ENCODE measurements around the gene RAB9A. TPM values are rescaled to one million over a fixed set of nuclear protein-coding genes. Genes with fewer than 3 reads are reported as not detected.
"Not testable (repeated sequence)": the region's sequence is repeated elsewhere in the genome, so short reads cannot be mapped to it uniquely, and the experiment has no call there.

Gene RAB9A
- polyA plus RNA-seq, 3 donors = 17.9 to 38.1 (median 30.8) TPM

- H3K27ac ChIP-seq (ENCODE audit: low read depth in 1 of 2, low read length in 2 of 2) = no peak overlapping the region
- no peak overlapping the region for H3K4me3 ChIP-seq (replicated peaks in 1 of 3; ENCODE audit: low read depth in 2 of 3, low read length in 3 of 3)
- Mint-ChIP-seq H3K9me3 (peaks cover 0 to 10% (median 6%) of the 10 kb centered on the region in 7 donors), H3K36me3 (peaks cover 13 to 29% of the 10 kb centered on the region in 2 donors), H3K4me3 (no peak overlapping the region), H3K27ac (peak overlapping the region in 1 of 7 donors; percentile 1), H3K4me1 (peaks cover 13% of the 10 kb centered on the region), H3K27me3 (ENCODE audit: low read depth in 3 of 3) (peaks cover 0 to 4% (median 0%) of the 10 kb centered on the region in 3 donors)
- no peak overlapping the region for H3K4me2 ChIP-seq (replicated peaks; ENCODE audit: extremely low read depth, low read length, poor library complexity, severe bottlenecking)
- DNase-seq = no peak
- no peak overlapping the region for H2AFZ ChIP-seq (ENCODE audit: insufficient read depth, low read depth, low read length, poor library complexity, severe bottlenecking)
- no CpG with 5 or more reads among the region's 7 CpGs for WGBS (ENCODE audit: insufficient coverage)
- H3K4me1 ChIP-seq (ENCODE audit: control insufficient read depth in 1 of 2, insufficient read depth in 2 of 2, low read length in 2 of 2) = peaks cover 0 to 5% of the 10 kb centered on the region in 2 donors
- H3K9me3 ChIP-seq (replicated peaks in 1 of 2; ENCODE audit: control insufficient read depth in 1 of 2, insufficient read depth in 1 of 2, low read length in 2 of 2) = no peaks in the 10 kb centered on the region
- H4K20me1 ChIP-seq (ENCODE audit: insufficient read depth, low read length) = no peaks in the 10 kb centered on the region
- intact Hi-C loops (cut with micrococcal nuclease) = no loop called here
- TF ChIP-seq CTCF (IDR thresholded peaks at IDR 0.05) = no peak
- no peak overlapping the region for H3K9ac ChIP-seq (ENCODE audit: insufficient read depth, low read length, poor library complexity, severe bottlenecking)
- H3K36me3 ChIP-seq (replicated peaks in 1 of 2; ENCODE audit: control insufficient read depth in 1 of 2, insufficient read depth in 2 of 2, low read length in 2 of 2) = peaks cover 5 to 28% of the 10 kb centered on the region in 2 donors
- H3K27me3 ChIP-seq (ENCODE audit: control insufficient read depth in 2 of 2, insufficient read depth in 2 of 2, low read length in 2 of 2) = no peaks in the 10 kb centered on the region
- peaks cover 16% of the 10 kb centered on the region for H3K79me2 ChIP-seq (ENCODE audit: insufficient read depth, low read length)
These were observed 33.0 kb downstream of the RAB9A start for GRCh38 chrX:13721819-13722519.

DNA sequence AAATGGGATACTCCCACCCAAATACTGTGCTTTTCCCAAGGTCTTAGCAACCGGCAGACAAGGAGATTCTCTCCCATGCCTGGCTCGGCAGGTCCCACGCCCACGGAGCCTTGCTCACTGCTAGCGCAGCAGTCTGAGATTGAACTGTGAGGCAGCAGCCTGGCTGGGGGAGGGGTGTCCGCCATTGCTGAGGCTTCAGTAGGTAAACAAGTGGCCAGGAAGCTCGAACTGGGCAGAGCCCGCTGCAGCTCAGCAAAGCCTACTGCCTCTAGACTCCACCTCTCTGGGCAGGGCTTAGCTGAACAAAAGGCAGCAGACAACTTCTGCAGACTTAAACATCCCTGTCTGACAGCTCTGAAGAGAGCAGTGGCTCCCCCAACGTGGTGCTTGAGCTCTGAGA is 36.0 kb downstream of the RAB9A start:
- H3K36me3 Mint-ChIP-seq = peaks cover 10 to 15% of the 10 kb centered on the region in 2 donors

DNA sequence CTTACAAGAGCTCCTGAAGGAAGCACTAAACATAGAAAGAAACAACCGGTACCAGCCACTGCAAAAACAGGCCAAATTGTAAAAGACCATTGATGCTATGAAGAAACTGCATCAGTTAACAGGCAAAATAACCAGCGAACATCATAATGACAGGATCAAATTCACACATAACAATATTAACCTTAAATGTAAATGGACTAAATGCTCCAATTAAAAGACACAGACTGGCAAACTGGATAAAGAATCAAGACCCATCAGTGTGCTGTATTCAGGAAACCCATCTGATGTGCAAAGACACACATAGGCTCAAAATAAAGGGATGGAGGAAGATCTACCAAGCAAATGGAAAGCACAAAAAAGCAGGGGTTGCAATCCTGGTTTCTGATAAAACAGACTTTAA is 37.7 kb downstream of the RAB9A start:
- WGBS (ENCODE audit: insufficient coverage) = no CpG with 5 or more reads among the region's 2 CpGs
- H3K27me3 Mint-ChIP-seq (ENCODE audit: low read depth in 3 of 3); H3K27ac ChIP-seq (ENCODE audit: low read depth in 1 of 2, low read length in 2 of 2); H3K4me3 ChIP-seq (replicated peaks in 1 of 3; ENCODE audit: low read depth in 2 of 3, low read length in 3 of 3); H4K20me1 ChIP-seq (ENCODE audit: insufficient read depth, low read length); H3K4me3 Mint-ChIP-seq; H3K27me3 ChIP-seq (ENCODE audit: control insufficient read depth in 2 of 2, insufficient read depth in 2 of 2, low read length in 2 of 2); H3K9me3 ChIP-seq (replicated peaks in 1 of 2; ENCODE audit: control insufficient read depth in 1 of 2, insufficient read depth in 1 of 2, low read length in 2 of 2); H2AFZ ChIP-seq (ENCODE audit: insufficient read depth, low read depth, low read length, poor library complexity, severe bottlenecking); H3K36me3 ChIP-seq (replicated peaks in 1 of 2; ENCODE audit: control insufficient read depth in 1 of 2, insufficient read depth in 2 of 2, low read length in 2 of 2); intact Hi-C loops (cut with micrococcal nuclease); H3K4me2 ChIP-seq (replicated peaks; ENCODE audit: extremely low read depth, low read length, poor library complexity, severe bottlenecking); H3K4me1 ChIP-seq (ENCODE audit: control insufficient read depth in 1 of 2, insufficient read depth in 2 of 2, low read length in 2 of 2); DNase-seq; H3K9ac ChIP-seq (ENCODE audit: insufficient read depth, low read length, poor library complexity, severe bottlenecking): not testable (repeated sequence)
- H3K27ac Mint-ChIP-seq = peak overlapping the region in 1 of 7 donors; percentile 74
- peaks cover 0 to 10% (median 8%) of the 10 kb centered on the region in 7 donors for H3K9me3 Mint-ChIP-seq
- H3K4me1 Mint-ChIP-seq = peaks cover 31% of the 10 kb centered on the region
- peaks cover 4 to 11% of the 10 kb centered on the region in 2 donors for H3K36me3 Mint-ChIP-seq
- H3K79me2 ChIP-seq (ENCODE audit: insufficient read depth, low read length) = peaks cover 22% of the 10 kb centered on the region

More for the DNA sequence above, 36.0 kb downstream of the RAB9A start:
- intact Hi-C loops (cut with micrococcal nuclease); H3K27me3 ChIP-seq (ENCODE audit: control insufficient read depth in 2 of 2, insufficient read depth in 2 of 2, low read length in 2 of 2); H3K27ac Mint-ChIP-seq; H4K20me1 ChIP-seq (ENCODE audit: insufficient read depth, low read length); H3K27me3 Mint-ChIP-seq (ENCODE audit: low read depth in 3 of 3); H3K27ac ChIP-seq (ENCODE audit: low read depth in 1 of 2, low read length in 2 of 2); H3K4me2 ChIP-seq (replicated peaks; ENCODE audit: extremely low read depth, low read length, poor library complexity, severe bottlenecking); H3K4me3 Mint-ChIP-seq; H3K4me3 ChIP-seq (replicated peaks in 1 of 3; ENCODE audit: low read depth in 2 of 3, low read length in 3 of 3); H2AFZ ChIP-seq (ENCODE audit: insufficient read depth, low read depth, low read length, poor library complexity, severe bottlenecking); H3K9me3 ChIP-seq (replicated peaks in 1 of 2; ENCODE audit: control insufficient read depth in 1 of 2, insufficient read depth in 1 of 2, low read length in 2 of 2); H3K4me1 ChIP-seq (ENCODE audit: control insufficient read depth in 1 of 2, insufficient read depth in 2 of 2, low read length in 2 of 2); DNase-seq; H3K9ac ChIP-seq (ENCODE audit: insufficient read depth, low read length, poor library complexity, severe bottlenecking): not testable (repeated sequence)
- WGBS (ENCODE audit: insufficient coverage) = 86% methylated on average over 2 of the region's 9 CpGs
- peaks cover 2 to 15% of the 10 kb centered on the region in 2 donors for H3K36me3 ChIP-seq (replicated peaks in 1 of 2; ENCODE audit: control insufficient read depth in 1 of 2, insufficient read depth in 2 of 2, low read length in 2 of 2)
- Mint-ChIP-seq H3K4me1 (peaks cover 24% of the 10 kb centered on the region), H3K9me3 (peaks cover 0 to 10% (median 8%) of the 10 kb centered on the region in 7 donors)
- H3K79me2 ChIP-seq (ENCODE audit: insufficient read depth, low read length) = peaks cover 20% of the 10 kb centered on the region

- Histone ChIP-seq H3K79me2 (ENCODE audit: insufficient read depth, low read length) (peaks cover 42% of the 10 kb centered on the region), H3K27me3 (ENCODE audit: control insufficient read depth in 2 of 2, insufficient read depth in 2 of 2, low read length in 2 of 2) (peaks cover 0 to 11% of the 10 kb centered on the region in 2 donors), H3K4me1 (ENCODE audit: control insufficient read depth in 1 of 2, insufficient read depth in 2 of 2, low read length in 2 of 2) (peaks cover 9 to 24% of the 10 kb centered on the region in 2 donors)
- H3K9me3 Mint-ChIP-seq = peaks cover 0 to 15% (median 8%) of the 10 kb centered on the region in 7 donors
- not testable (repeated sequence) for H3K4me2 ChIP-seq (replicated peaks; ENCODE audit: extremely low read depth, low read length, poor library complexity, severe bottlenecking); H3K36me3 ChIP-seq (replicated peaks in 1 of 2; ENCODE audit: control insufficient read depth in 1 of 2, insufficient read depth in 2 of 2, low read length in 2 of 2); H3K27ac Mint-ChIP-seq; H3K27ac ChIP-seq (ENCODE audit: low read depth in 1 of 2, low read length in 2 of 2); H3K9ac ChIP-seq (ENCODE audit: insufficient read depth, low read length, poor library complexity, severe bottlenecking); H2AFZ ChIP-seq (ENCODE audit: insufficient read depth, low read depth, low read length, poor library complexity, severe bottlenecking); H4K20me1 ChIP-seq (ENCODE audit: insufficient read depth, low read length); H3K36me3 Mint-ChIP-seq; H3K4me3 ChIP-seq (replicated peaks in 1 of 3; ENCODE audit: low read depth in 2 of 3, low read length in 3 of 3); H3K4me3 Mint-ChIP-seq; H3K9me3 ChIP-seq (replicated peaks in 1 of 2; ENCODE audit: control insufficient read depth in 1 of 2, insufficient read depth in 1 of 2, low read length in 2 of 2); DNase-seq
- WGBS (ENCODE audit: insufficient coverage) = no CpG with 5 or more reads among the region's 1 CpG
- intact Hi-C loops (cut with micrococcal nuclease) = loop anchor here (5.0 to 10.0 kb wide), 2 partner anchors 33 to 76 kb away; partner anchors contain the start of gene TCEANC (in 2 of the 2)
- peaks cover 49% of the 10 kb centered on the region for H3K4me1 Mint-ChIP-seq
- H3K27me3 Mint-ChIP-seq (ENCODE audit: low read depth in 3 of 3) = peaks cover 0 to 20% (median 0%) of the 10 kb centered on the region in 3 donors
These were observed 41.6 kb downstream of the RAB9A start for GRCh38 chrX:13730523-13730922.

Measured in CD14-positive monocyte (primary cell).